HFFc6 (cell line): ENCODE measurements around the gene ATG9A. TPM values are rescaled to one million over a fixed set of nuclear protein-coding genes. Genes with fewer than 3 reads are reported as not detected.

ENCODE experiments used
- DNase-seq: peaks from one replicate; pipeline ENCODE4 v3.0.0-alpha.2; 2018
- H3K27ac Mint-ChIP-seq: 2 replicates; pipeline ENCODE4 v1.8.0; 2020; ENCODE audit warnings: mild to moderate bottlenecking, mixed read lengths
- H3K27me3 Mint-ChIP-seq: 2 replicates; pipeline ENCODE4 v1.8.0; 2021; ENCODE audit warnings: mild to moderate bottlenecking, moderate library complexity, mixed read lengths; ENCODE audit not compliant: insufficient read depth
- H3K36me3 Mint-ChIP-seq: 2 replicates; pipeline ENCODE4 v1.8.0; 2021; ENCODE audit warnings: low read depth, mixed read lengths
- H3K4me1 Mint-ChIP-seq: 2 replicates; pipeline ENCODE4 v1.8.0; 2020; ENCODE audit warnings: low read depth, mixed read lengths
- H3K4me3 Mint-ChIP-seq: 2 replicates; pipeline ENCODE4 v1.8.0; 2020; ENCODE audit warnings: mild to moderate bottlenecking, moderate library complexity, mixed read lengths
- H3K9me3 Mint-ChIP-seq: 2 replicates; pipeline ENCODE4 v1.8.0; 2020; ENCODE audit warnings: mild to moderate bottlenecking, mixed read lengths
- CTCF ChIP-seq: fragments of 200-600 bp; sonication (generic); IDR thresholded peaks from 2 replicates; pipeline ENCODE4 v1.5.0; 2021; ENCODE audit warnings: antibody characterized with exemption, mild to moderate bottlenecking
- total RNA-seq, 6 experiments: library from RNA; stranded (reverse); fragmentation: NEBNext Ultra II Directional; extraction: Animal tissue kit (Norgen Biotek cat#: 25700); gene quantifications; 2 replicates in 1 of 6; 3 replicates in 5 of 6; pipeline ENCODE4 v1.2.3, GENCODE V29; 2021

The ATG9A gene
- total RNA-seq, 6 experiments from 2014 or later = 50.5 to 58.8 (median 52.5) TPM

GRCh38 chr2:219214141-219214540 lies 15.3 kb downstream of the ATG9A start:
- H3K4me3 Mint-ChIP-seq = no peak overlapping the region
- no peak for DNase-seq

GRCh38 chr2:219213486-219214071 lies 15.9 kb downstream of the ATG9A start:
- Mint-ChIP-seq H3K4me1 (peaks cover 20% of the 10 kb centered on the region), H3K4me3 (no peak overlapping the region), H3K27me3 (peaks cover 3% of the 10 kb centered on the region), H3K27ac (no peak overlapping the region), H3K9me3 (no peaks in the 10 kb centered on the region), H3K36me3 (peaks cover 28% of the 10 kb centered on the region)
- no peak for DNase-seq
- TF ChIP-seq CTCF = no peak

More at GRCh38 chr2:219214141-219214540, 15.3 kb downstream of the ATG9A start:
- H3K27ac Mint-ChIP-seq = no peak overlapping the region
- no peaks in the 10 kb centered on the region for H3K9me3 Mint-ChIP-seq
- peaks cover 28% of the 10 kb centered on the region for H3K36me3 Mint-ChIP-seq
- peaks cover 18% of the 10 kb centered on the region for H3K4me1 Mint-ChIP-seq
- peaks cover 3% of the 10 kb centered on the region for H3K27me3 Mint-ChIP-seq
- no peak for TF ChIP-seq CTCF

GRCh38 chr2:219213026-219213415 lies 16.4 kb downstream of the ATG9A start:
- Mint-ChIP-seq H3K4me3 (no peak overlapping the region), H3K9me3 (no peaks in the 10 kb centered on the region), H3K27me3 (peaks cover 3% of the 10 kb centered on the region), H3K36me3 (peaks cover 28% of the 10 kb centered on the region), H3K27ac (no peak overlapping the region), H3K4me1 (peaks cover 23% of the 10 kb centered on the region)
- DNase-seq = no peak
- TF ChIP-seq CTCF = no peak

- DNase-seq = no peak
- peaks cover 28% of the 10 kb centered on the region for H3K36me3 Mint-ChIP-seq
- H3K27me3 Mint-ChIP-seq = peaks cover 6% of the 10 kb centered on the region
- H3K4me3 Mint-ChIP-seq = no peak overlapping the region
- H3K4me1 Mint-ChIP-seq = peaks cover 26% of the 10 kb centered on the region
- no peak for TF ChIP-seq CTCF
- no peak overlapping the region for H3K27ac Mint-ChIP-seq
- no peaks in the 10 kb centered on the region for H3K9me3 Mint-ChIP-seq
Observed at GRCh38 chr2:219210886-219211362, 18.5 kb downstream of the ATG9A start.

GRCh38 chr2:219210196-219210885 lies 19.1 kb downstream of the ATG9A start:
- TF ChIP-seq CTCF = no peak
- H3K27ac Mint-ChIP-seq = no peak overlapping the region

More at GRCh38 chr2:219210196-219210885, 19.1 kb downstream of the ATG9A start:
- Mint-ChIP-seq H3K4me1 (peaks cover 27% of the 10 kb centered on the region), H3K36me3 (peaks cover 28% of the 10 kb centered on the region), H3K27me3 (peaks cover 6% of the 10 kb centered on the region), H3K4me3 (no peak overlapping the region), H3K9me3 (no peaks in the 10 kb centered on the region)
- DNase-seq = no peak
